Fibroblast of skin of right biceps (primary cell): Measurements from ENCODE around the gene CAMTA1.

Experiments used
- DNase-seq: peaks from one replicate; pipeline ENCODE4 v3.0.0-alpha.2; 2013

Gene CAMTA1

GRCh38 chr1:7333094-7333493 lies 547.8 kb downstream of the CAMTA1 start:
- no peak for DNase-seq

- no peak for DNase-seq
These were observed 548.4 kb downstream of the CAMTA1 start for GRCh38 chr1:7333620-7334019.

- peak; percentile 58 for DNase-seq
These were observed 549.3 kb downstream of the CAMTA1 start for GRCh38 chr1:7334475-7335035.

- no peak for DNase-seq
These were observed 550.1 kb downstream of the CAMTA1 start for GRCh38 chr1:7335224-7335879.

- no peak for DNase-seq
These were observed 553.2 kb downstream of the CAMTA1 start for GRCh38 chr1:7338439-7338838.

GRCh38 chr1:7339014-7339413 lies 553.8 kb downstream of the CAMTA1 start:
- no peak for DNase-seq

- no peak for DNase-seq
These were observed 554.7 kb downstream of the CAMTA1 start for GRCh38 chr1:7339953-7340352.

- DNase-seq = peak; percentile 11
These were observed 556.1 kb downstream of the CAMTA1 start for GRCh38 chr1:7341145-7341905.

GRCh38 chr1:7343882-7344281 lies 558.6 kb downstream of the CAMTA1 start:
- no peak for DNase-seq

- DNase-seq = no peak
These were observed 559.0 kb downstream of the CAMTA1 start for GRCh38 chr1:7344299-7344698.

- DNase-seq = no peak
These were observed 560.3 kb downstream of the CAMTA1 start for GRCh38 chr1:7345516-7345915.

GRCh38 chr1:7346070-7346596 lies 560.9 kb downstream of the CAMTA1 start:
- no peak for DNase-seq

GRCh38 chr1:7346600-7347570 lies 561.6 kb downstream of the CAMTA1 start:
- DNase-seq = no peak

GRCh38 chr1:7348073-7348472 lies 562.8 kb downstream of the CAMTA1 start:
- DNase-seq = no peak

GRCh38 chr1:7348580-7348979 lies 563.3 kb downstream of the CAMTA1 start:
- DNase-seq = no peak

GRCh38 chr1:7350804-7351203 lies 565.5 kb downstream of the CAMTA1 start:
- no peak for DNase-seq

GRCh38 chr1:7351649-7352048 lies 566.4 kb downstream of the CAMTA1 start:
- DNase-seq = no peak

- DNase-seq = no peak
These were observed 567.1 kb downstream of the CAMTA1 start for GRCh38 chr1:7352364-7352763.

GRCh38 chr1:7352974-7353373 lies 567.7 kb downstream of the CAMTA1 start:
- DNase-seq = no peak

- no peak for DNase-seq
These were observed 570.4 kb downstream of the CAMTA1 start for GRCh38 chr1:7355646-7356045.

GRCh38 chr1:7356079-7356478 lies 570.8 kb downstream of the CAMTA1 start:
- DNase-seq = no peak

GRCh38 chr1:7358425-7358824 lies 573.2 kb downstream of the CAMTA1 start:
- DNase-seq = no peak

GRCh38 chr1:7360526-7360925 lies 575.3 kb downstream of the CAMTA1 start:
- no peak for DNase-seq
